HG03135 (cell line): ENCODE results near the gene CYBA.
A peak's percentile ranks its signal among the peaks of the same experiment; 100 is the strongest.
"Not testable (repeated sequence)": the region's sequence is repeated elsewhere in the genome, so short reads cannot be mapped to it uniquely, and the experiment has no call there.

Experiments
- ATAC-seq: cut with Tn5 transposase; IDR thresholded peaks from one replicate; pipeline ENCODE4 v1.9.1; 2021; ENCODE audit warnings: mild to moderate bottlenecking, moderate library complexity; ENCODE audit not compliant: unreplicated experiment

Gene CYBA

DNA sequence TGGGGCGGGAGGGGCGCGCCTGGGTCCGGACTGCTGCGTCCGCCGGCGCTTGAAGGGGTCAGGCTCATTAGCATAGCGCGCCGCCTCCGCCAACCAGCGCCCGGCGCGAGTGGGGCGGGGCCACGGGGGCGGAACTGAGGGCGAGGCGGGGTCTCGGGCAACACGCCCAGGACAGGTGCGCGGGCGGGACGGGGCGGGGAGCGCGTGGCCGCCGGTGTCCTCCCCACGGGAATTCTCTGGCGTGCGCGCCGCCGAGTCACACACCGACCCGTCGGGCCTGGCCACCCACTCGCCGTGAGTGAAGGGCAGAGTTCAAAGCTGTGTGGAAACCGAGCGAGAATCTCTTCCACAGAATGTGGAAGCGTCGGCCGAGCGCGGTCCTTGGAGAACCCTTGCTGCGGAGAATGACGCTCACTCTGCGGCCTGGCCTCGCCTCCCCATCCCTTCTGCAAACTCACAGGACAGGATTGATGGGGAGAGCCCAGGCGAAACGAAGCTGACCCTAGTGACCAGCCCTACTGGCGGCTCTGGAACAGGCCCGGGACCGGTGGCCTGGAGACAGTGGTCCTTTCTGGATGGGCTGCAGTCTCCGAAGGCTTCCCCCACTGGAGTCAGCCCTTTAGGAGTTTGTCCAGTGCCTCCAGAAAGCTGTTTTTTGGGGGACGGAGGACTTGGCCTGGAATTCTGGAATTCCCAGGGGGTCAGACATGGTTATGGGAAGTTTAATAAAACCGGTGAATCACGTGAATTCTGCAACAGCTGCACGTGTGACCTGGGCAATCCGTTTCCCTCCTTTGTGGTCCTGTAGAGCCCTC, 35.8 kb upstream of the CYBA start, which contains the start of gene SNAI3:
SNAI3 (minus strand) TSS at position 69 of the 815 bp plus-strand sequence. CDS start 101 bp downstream, outside the sequence.
- ATAC-seq: peak; percentile 61

DNA sequence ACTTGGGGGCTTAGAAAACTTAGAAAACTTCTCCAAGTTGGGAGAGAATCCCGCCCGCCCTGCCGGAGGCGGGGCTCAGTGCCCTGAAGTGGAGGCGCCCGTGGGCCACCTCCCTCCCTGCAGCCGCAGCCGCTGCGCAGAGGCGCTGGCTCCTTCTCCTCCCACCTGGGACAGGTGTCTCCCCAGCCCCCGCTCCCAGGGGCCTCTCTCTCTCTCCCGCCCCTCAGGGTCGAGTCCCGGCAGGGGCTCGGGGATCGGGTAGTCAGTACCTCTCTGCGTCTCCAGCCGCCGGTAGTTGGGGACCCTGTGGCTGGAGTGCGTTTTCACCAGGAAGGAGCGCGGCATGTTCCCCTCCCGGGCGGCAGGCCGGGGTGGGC, 35.2 kb upstream of the CYBA start:
- no peak for ATAC-seq

DNA sequence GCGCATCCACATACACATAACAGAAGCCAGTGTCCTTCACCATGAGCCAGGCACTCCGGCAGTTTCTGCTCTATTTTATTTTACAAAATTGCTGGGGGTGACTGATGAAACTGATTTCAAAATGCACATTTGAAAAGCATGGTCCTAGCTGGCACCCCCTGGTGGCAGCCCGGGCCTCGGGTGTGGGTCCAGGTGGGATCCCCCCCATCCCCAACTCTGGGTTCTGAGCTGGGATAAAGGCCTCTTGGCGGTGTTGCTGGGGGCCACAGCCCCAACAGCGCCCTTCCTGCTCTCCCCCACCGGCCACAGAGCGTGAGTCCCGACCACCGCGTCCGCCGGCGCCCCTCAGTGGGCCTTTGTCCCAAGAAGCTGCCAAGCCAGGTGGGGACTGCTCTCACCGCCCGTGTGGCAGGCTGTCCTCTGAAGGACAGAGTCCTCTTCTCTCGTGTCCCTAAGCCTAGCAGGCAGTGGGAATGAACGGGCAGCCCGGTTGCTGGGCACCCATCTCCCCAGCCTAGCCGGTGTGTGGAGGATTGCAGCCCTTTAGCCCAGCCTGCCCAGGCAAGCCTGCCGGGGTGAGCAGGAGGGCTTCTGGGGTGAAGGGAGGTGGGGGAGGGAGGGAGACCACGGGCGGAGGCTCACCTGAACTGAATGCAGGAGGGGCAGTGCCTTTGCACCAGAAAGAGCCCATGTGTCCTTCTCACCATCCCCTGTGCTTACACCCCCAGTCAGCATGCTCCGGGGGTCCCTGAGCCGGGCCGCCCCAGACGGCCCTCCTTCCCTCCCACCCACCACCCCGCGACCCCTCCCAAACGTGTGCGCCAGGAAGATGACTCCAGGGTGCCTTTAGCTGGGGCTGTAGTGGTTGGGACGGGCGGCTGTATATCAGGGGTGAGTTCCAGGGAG, 34.6 kb upstream of the CYBA start:
- ATAC-seq: no peak

DNA sequence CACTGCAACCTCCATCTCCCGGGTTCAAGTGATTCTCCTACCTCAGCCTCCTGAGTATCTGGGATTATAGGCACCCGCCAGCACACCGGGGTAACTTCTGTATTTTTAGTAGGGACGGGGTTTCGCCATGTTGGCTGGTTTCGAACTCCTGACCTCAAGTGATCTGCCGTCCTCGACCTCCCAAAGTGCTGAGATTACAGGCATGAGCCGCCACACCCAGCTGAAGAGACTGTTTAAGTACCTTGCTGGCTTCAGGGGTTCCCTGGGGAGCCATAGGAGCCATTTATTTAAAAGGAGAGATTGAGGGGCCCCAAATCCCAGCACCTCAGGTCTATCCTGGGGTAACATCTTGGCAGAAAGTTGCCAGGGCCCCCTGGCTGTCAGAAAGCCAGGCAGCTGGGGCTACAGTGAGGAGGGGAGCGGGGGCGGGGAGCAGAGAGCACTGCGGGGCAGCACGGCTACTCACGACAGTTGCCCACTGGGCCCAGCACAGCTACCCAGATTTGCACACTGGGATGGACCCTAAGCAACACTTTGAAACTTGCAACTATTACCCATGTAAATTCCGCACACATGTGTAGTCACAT, 33.8 kb upstream of the CYBA start:
- ATAC-seq: no peak

DNA sequence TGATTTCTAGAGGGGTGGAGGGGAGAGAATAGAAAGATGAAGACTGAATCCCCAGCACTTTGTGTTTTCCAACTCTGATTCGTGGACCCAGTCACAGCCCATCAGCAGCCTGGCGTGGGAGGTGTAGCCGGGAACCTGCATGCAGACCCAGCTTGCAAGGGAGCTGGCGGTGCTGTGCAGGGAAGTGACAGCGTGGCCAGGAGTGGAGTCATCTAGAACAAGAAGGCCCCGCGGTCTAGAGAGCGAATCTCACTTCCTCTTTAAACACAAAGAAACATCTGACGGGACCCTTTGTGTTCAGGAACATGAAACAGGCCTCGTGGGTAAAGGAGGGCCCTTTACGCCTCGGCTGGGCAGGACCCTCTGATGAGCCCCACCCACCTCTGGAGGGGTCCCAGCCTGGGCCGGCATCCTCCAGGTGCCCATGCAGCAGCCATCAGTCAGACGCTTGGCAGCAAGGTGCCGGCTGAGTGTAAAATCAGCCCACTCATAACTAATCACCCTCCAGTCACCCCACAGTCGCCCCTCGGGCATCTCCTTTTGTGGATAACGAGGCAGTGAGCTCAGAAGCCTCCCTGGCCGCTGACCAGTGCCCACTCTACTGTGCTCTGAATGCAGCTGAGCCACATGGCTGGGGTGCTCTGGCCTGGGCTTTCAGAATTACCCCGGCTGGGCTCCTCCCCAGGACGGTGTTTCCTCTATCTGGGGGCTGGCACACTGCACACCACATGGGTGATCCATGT, 31.0 kb upstream of the CYBA start:
- ATAC-seq: peak; percentile 67

DNA sequence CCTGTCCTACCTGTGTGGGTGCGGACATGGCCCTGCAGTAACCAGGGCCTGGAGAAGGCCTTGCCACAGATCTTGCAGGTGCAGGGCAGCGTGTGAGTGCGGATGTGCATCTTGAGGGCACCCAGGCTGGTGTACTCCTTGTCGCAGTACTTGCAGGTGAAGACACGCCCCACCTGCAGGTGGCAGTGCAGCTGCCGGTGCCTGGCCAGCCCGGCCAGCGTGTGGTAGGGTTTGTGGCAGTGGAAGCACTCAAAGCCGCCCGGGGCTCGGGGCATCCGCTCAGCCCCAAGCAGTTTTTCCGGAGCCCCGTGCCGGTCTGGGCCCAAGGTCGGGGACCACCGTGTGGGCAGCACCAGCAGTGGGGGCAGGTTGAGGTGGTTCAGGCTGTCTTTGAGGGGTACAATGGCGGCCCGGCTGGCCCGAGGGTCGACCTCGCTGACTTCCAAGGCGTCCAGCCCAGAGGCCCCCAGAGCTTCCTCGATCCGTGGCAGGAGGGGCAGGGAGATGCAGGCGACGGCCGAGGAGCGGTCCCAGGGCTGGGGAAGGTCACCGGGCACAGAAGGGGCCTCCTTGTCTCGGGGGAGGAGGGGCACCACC, 30.3 kb upstream of the CYBA start:
- no peak for ATAC-seq

DNA sequence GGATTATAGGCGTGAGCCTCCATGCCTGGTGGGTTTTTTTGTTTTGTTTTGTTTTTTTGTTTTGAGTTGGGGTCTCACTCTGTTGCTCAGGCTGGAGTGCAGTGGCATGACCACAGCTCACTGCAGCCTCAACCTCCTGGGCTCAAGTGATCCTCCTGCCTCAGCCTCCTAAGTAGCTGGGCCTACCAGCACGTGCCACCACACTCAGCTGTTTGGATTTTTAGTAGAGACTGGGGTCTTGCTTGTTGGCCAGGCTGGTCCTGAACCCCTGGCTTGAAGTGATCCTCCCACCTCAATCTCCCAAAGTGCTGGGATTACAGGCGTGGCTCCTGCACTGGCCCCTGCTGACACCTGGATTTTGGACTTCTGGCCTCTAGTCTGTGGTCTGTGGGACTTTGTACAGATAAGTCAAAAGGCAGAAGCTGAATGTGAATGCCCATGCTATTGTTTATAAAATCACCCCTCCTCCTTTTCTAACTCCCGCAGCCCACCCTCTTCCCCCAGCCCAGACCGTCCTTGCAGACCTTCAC, 29.8 kb upstream of the CYBA start:
- ATAC-seq: no peak

DNA sequence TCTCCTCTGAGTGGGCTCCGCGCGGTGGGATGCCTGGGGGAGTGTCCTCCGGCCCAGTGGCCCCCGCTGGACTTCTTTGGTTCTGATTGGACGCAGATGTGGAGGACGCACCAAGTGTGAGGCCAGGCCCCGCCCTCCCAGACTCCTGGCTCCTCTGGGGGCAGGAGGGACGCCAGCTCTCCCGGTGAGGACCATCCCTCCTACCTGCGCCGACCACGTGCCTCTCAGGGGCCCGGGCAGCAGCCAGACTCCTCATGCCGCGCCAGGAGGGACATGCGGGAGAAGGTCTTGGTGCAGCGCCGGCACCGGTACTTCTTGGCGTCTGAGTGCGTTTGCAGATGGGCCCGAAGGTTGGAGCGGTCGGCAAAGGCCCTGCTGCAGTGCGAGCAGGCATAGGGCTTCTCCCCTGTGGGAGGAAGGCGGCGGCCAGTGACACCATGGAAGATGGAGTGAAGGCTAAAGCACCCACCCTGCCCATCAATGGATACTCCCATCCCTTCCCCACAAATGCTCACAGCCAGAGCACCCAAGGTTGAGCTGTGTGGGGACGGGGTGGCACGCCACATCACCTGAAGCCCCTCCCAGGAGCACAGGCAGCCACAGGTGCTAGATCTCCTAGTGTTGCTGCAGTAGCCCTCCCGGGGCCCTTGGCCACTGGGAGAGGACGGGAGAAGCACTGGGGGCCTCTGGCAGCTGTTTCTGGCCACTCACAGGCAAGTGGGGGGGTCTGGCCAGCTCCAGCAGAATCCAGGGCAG, 27.5 kb upstream of the CYBA start:
- no peak for ATAC-seq

DNA sequence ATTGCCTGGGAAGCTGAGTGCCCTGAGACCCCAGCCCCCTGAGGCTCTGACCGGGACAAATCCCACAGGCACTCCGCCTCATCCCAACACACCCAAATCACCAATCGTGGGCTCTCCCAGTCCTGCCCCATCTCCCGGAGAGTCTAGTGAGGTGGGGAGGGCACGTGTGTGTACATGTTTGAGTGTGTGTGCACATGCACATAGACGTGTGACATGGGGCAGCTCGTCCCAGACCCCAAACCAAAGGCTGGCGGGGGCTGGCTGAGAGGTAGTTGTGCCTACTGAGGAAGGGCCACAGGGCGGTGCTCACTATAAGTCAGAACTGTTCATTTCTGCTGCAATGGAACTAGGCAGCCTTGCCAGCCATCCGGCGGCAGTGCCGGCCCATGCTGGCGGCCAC, 26.9 kb upstream of the CYBA start:
- ATAC-seq: no peak

DNA sequence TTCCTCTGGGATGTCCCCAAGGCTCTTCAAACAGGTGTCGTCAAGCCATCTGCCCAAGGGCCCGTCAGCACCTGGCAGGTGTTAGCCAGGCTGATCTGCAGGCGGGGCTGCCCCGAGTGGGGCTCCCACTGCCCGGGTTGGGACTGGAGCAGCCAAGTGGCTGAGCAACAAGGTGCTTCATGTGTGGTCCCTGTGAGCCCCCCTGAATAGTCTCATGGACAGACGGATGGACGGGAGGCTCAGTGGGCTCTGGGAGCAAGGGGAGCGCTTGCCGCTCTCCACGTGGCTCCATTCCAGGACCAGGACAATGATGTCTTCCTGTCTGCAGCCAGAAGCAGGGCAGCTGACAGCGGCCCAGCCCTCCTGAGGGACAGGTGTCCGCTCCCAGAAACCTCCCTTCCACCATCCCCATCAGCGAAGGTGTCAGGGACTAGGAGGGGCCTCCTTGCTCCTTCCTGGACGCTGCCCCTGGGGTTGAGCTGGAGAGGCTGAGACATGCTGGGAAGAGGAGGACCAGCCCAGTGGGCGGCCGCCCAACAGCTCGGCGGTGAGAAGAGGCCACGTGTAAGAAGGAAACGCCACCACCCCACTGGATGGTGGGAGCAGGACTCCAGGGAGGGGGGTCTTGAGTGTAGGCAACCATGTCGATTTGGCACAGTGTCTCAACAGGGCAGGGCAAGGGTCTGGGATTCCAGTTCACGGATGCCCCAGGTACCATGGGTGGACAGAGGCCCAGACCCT, 25.8 kb upstream of the CYBA start:
- no peak for ATAC-seq

DNA sequence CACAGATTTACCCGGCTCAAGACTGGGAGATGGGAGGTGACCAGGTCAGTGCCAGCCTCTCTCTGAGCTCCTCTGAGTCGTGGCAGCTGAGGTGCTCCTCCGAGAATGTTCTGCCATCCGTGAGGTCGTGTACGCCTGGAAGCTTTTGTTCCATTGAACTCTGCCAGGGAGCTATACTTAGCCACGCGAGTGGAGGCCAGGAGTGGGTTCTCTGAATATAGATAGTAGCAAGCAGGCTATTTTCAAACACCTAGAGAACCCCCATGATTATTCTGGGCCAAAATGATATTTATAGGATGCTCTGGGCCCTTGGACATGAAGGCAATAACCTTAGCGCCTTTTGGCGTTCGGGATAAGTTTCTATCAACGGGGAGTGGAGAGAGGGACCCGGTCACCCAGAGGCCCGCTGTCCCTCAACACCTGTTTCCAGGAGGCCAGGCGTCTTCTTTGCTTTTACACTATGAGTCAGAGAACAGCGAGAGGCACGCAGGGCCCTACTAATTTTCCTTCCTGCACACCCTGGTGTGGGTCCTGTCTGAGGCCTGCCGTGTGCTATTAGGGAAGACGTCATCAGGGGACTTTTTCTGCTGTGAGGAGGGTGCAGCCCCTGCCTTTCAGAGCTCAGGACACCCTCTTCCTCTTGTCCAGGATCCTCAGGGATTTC, 23.0 kb upstream of the CYBA start:
- ATAC-seq: no peak

DNA sequence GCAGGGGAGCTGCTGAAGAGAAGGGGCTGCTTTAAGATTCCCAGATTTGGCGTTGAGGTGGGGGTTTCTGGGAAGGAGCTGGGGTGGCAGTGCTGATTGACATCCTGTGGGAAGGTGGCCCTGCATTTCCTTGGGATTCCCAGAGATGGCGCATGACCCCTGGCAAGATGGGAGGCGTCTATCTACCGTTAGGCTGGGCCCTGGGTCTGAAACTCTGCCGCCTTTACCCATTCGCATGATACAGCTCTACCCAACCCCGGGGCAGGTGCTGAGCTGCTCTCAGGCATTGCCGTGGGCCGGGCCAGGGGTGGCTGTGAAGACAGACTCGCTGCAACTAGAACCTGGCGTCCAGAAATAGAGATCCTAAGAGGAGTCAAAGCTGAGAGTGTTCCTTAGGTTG, 21.9 kb upstream of the CYBA start:
- ATAC-seq: no peak

DNA sequence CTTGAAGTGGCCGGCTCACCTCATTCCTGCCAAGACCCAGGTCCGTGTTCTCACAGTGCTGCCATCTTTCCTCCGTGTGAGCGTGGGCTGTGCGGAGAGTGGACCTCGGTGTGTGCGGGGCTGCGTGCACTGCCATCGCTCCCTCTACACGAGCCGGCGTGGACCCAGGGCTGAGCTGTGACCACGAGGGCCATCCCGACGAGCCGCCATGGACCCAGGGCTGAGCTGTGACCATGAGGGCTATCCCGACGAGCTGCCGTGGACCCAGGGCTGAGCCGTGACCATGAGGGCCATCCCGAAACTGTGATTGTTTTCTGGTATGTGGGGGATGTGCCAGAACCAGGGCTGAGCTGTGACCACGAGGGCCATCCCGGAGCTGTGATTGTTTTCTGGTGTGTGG, 21.0 kb upstream of the CYBA start:
- no peak for ATAC-seq

DNA sequence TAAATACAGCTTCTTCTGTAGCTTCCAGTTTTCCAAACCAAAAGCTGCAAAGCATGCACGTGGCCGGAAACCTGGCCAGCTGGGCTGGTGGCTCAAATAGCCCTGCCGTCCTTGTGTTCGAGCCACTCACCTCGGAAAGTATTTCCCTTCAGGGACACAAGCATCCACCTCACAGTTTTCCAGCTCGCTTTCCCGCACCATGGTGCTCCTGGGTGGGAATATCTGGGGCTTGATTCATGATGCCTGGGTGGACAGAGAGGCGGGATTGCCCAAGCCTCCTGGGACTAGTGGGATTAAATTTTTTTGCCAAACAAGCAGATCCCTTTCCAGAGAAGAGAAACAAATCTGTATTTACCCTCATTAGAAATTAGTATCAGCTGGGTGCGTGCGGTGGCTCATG, 19.1 kb upstream of the CYBA start:
- no peak for ATAC-seq

DNA sequence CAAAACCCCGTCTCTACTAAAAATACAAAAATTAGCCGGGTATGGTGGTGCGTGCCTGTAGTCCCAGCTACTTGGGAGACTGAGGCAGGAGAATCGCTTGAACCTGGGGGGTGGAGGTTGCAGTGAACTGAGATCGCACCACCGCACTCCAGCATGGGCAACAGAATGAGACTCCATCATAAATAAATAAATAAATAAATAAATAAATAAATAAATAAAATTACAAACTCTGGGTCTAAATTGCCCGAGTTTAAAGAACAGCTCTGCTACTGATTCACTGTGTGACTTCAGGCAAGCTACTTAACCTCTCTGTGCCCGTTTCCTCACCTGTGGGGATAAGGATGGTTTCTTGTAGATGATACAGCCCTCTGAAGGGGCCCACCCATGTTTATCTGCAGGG, 18.6 kb upstream of the CYBA start:
- ATAC-seq: not testable (repeated sequence)

DNA sequence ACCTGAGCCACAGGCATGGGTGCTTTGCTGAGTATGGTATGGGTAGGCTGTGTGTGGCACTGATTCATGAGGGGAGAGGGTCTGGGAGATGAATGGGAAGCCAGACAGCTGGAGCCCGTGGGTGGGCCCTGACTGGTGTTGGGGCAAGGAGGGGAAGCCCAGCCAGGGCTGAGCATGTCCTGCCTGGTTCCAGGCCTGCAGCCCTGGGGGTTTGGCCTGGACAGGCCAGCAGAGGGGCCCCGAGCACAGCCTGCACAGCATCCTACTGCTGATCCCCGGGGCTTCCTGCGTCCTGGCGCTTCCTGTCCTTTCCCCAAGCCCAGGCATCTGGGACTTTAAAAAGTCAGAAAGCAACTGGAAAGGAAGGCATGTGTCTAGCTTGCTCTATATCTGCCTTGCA, 16.6 kb upstream of the CYBA start:
- ATAC-seq: no peak

DNA sequence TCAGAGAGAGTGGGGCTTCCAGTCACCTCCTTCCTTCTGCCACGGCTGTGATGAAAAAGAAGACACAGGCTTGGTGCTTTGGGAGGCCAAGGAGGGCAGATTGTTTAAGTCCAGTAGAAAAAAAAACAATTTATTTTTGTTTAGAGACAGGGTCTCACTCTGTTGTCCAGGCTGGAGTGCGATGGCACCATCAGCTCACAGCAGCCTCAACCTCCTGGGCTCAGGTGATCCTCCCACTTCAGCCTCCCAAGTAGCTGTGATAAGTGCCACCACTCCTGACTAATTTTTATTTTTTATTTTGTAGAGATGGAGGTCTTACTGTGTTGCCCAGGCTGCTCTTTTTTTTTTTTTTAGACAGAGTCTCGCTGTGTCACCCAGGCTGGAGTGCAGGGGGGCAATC, 14.7 kb upstream of the CYBA start:
- ATAC-seq: no peak

DNA sequence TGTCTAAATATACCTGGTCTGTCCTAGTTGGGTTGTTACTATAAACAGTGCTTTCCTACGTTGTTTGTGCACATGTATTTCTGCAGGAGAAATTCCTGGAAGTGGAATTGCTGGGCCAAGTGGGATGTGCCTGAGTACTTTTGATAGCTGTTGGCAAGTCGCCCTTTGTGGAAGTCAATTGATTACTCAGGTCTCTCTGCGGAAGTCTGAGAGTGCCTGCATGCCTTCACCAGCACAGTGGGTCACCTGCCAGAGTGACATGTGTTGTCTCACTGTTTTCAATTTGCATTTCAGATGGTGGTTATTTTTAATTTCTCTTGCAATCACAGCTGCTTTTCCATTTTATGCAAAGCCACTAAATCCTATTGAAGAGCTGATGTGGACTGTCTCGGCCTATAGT, 14.3 kb upstream of the CYBA start:
- no peak for ATAC-seq
